ENCODE results near the gene HIVEP2.

HIVEP2 gene

GRCh38 chr6:142850679-142851423, 94.1 kb downstream of the HIVEP2 start:
- H3K4me3 ChIP-seq (ENCODE audit: control insufficient read depth, low read depth, low read length): no peak overlapping the region
- no peak for DNase-seq (ENCODE audit: low read depth)
- no peak for TF ChIP-seq CTCF (IDR thresholded peaks at IDR 0.05; ENCODE audit: control insufficient read depth, insufficient read depth, low read depth, low read length, missing control alignments)

- H3K4me3 ChIP-seq (ENCODE audit: control insufficient read depth, low read depth, low read length): no peak overlapping the region
- no peak for TF ChIP-seq CTCF (IDR thresholded peaks at IDR 0.05; ENCODE audit: control insufficient read depth, insufficient read depth, low read depth, low read length, missing control alignments)
- no peak for DNase-seq (ENCODE audit: low read depth)
Observed at GRCh38 chr6:142848976-142849375, 96.0 kb downstream of the HIVEP2 start.

- DNase-seq (ENCODE audit: low read depth): no peak
- H3K4me3 ChIP-seq (ENCODE audit: control insufficient read depth, low read depth, low read length): no peak overlapping the region
- TF ChIP-seq CTCF (IDR thresholded peaks at IDR 0.05; ENCODE audit: control insufficient read depth, insufficient read depth, low read depth, low read length, missing control alignments): no peak
Observed at GRCh38 chr6:142848156-142848555, 96.8 kb downstream of the HIVEP2 start.

- no peak for TF ChIP-seq CTCF (IDR thresholded peaks at IDR 0.05; ENCODE audit: control insufficient read depth, insufficient read depth, low read depth, low read length, missing control alignments)
- peak overlapping the region; percentile 8; the same call in 1 of the 2 replicates for H3K4me3 ChIP-seq (ENCODE audit: control insufficient read depth, low read depth, low read length)
- DNase-seq (ENCODE audit: low read depth): peak; percentile 81
Observed at GRCh38 chr6:142846883-142847287, 98.1 kb downstream of the HIVEP2 start.

DNA sequence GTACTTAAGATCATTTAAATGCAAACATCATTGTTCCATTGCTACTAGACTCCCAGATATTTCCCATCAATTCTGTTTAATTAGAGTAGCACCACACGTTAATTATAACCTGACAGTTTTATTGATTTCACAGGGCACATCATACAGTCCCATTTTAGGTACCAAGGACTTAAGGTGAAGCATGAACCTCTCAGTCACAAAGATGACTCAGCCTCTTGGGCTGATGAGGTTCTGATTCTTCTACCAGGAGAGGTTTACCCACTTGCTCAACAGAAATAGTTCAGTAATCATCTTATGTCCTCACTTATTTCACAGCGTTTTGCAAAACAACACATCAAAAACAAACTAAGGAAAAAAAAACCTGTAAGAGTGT, 98.5 kb downstream of the HIVEP2 start:
- H3K4me3 ChIP-seq (ENCODE audit: control insufficient read depth, low read depth, low read length): no peak overlapping the region
- DNase-seq (ENCODE audit: low read depth): peak; percentile 44
- TF ChIP-seq CTCF (IDR thresholded peaks at IDR 0.05; ENCODE audit: control insufficient read depth, insufficient read depth, low read depth, low read length, missing control alignments): no peak

DNA sequence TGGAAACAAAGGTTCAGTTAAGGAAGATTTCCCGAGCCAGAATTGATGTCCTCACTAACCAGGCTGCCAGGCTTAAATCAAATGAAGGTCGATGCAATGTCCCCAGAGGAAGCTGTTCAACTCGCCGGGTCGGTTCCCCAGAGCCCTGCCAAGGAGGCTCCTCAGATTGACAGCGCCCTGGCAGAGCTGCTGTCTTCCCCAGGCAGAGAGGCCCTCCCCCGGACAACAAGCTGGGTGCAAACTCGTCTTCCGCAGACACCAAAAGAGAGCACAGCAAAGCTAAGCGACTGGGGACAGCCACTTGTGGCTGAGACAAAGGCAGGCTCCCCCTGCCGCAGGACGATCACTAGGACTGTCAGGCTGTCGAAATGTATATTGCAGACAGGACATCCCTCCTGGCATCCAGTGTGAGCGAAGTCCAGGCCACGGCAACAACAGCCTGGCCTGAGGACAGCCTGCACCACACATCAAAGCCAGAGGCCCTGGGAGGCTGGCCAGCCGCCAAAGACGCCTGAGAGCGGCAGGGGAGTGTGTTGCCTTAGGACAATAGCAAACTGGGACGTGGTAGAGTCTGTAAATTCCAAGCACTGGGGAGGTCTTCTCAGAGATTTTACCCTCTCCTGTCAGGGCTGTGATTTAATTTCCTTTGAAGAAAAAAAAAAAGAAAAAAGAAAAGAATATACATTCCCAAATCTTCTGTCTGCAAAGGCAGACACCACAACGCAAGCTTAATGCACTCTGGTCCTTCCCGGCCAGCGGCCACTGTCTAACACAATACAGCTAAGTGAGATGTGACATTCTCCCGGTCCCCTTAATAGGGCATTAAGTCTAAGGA, 99.1 kb downstream of the HIVEP2 start:
- peak; percentile 24 for DNase-seq (ENCODE audit: low read depth)
- peak overlapping the region; percentile 4; the same call in 1 of the 2 replicates for H3K4me3 ChIP-seq (ENCODE audit: control insufficient read depth, low read depth, low read length)
- no peak for TF ChIP-seq CTCF (IDR thresholded peaks at IDR 0.05; ENCODE audit: control insufficient read depth, insufficient read depth, low read depth, low read length, missing control alignments)

Data from AG09309 (cell line).